HG03139 (cell line): Measurements from ENCODE around the gene BMAL1.
"Not testable (repeated sequence)": the region's sequence is repeated elsewhere in the genome, so short reads cannot be mapped to it uniquely, and the experiment has no call there.

Experiments used
- ATAC-seq: cut with Tn5 transposase; IDR thresholded peaks from one replicate; pipeline ENCODE4 v1.9.1; 2021; ENCODE audit not compliant: unreplicated experiment

The BMAL1 gene

GRCh38 chr11:13368041-13368446, 90.5 kb downstream of the BMAL1 start:
- ATAC-seq: no peak

GRCh38 chr11:13373216-13373615, 95.6 kb downstream of the BMAL1 start:
- no peak for ATAC-seq

DNA sequence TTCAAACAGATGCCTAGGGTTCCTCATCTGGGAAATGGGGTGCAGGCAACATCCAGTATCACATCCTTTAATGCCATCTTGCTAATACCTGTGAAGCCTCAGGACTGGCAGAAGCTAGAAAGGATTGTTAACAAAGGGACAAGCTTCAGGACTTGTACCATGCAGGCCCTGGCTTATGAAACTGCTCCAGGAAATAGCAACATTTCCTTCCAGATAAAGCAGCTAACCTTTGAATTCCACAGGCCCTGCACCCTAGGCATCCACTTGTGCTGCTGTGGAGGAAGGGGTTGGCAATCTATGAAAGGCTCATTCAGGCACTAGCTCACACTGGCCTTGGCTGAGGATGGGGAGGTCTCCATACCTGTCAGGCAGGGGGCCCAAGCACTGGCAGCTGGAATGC, 98.2 kb downstream of the BMAL1 start:
- ATAC-seq: no peak

DNA sequence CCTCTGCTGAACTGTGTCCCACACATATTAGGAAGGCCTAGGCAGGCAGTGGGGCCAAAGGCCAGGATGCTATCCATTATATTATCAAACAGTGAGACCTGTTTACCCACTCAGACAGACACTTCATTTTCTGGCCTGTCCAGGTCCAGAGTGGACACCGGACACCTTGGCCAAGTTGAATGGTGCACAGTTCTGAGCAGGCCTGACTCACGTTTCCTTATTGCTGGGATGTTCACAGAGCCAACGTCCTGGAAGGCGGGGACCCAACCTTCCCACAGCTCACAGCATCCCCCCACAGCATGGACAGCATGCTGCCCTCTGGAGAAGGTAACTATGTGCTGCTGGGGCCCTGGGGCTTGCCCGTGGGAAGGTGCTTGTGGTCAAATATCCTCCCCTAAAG, 98.8 kb downstream of the BMAL1 start:
- ATAC-seq: no peak

DNA sequence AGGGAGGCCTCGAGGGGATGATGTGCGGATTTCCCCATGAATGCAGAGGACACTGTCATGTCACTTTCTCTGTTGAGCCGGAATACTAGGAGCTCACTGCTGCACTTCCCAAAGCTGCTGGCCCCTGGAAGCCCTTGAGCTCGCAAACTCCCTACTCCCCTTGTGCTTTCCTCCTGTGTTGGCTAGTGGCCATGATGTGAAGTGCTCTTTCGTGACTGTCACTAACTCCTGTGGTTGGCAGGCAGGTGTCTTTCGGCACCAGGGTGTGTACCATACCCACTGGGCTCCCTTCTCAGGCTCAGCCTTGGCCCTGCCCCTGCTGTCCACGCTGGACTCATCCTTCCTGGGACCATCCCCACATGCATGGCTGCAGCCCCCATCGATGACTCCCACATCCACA, 99.2 kb downstream of the BMAL1 start:
- ATAC-seq: no peak

- no peak for ATAC-seq
These were observed 100.7 kb downstream of the BMAL1 start for GRCh38 chr11:13378316-13378715.

DNA sequence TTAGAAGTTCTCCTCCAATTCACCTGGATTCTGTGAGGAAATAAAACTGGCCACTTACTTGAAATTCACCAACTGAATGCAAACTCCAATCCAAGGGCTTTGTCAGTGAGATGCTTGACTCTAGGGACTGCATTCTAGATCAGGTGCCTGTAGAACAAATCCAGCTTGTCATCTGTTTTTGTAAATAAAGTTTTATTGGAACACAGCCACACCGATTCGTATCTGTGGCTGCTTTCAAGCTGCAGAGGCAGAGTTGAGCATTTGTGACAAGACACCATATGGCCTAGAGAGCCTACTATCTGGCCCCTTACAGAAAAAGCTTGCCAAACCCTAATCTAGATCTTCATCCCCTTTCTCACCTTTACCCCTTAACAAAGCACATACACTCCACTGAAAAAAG, 103.1 kb downstream of the BMAL1 start:
- ATAC-seq: no peak

DNA sequence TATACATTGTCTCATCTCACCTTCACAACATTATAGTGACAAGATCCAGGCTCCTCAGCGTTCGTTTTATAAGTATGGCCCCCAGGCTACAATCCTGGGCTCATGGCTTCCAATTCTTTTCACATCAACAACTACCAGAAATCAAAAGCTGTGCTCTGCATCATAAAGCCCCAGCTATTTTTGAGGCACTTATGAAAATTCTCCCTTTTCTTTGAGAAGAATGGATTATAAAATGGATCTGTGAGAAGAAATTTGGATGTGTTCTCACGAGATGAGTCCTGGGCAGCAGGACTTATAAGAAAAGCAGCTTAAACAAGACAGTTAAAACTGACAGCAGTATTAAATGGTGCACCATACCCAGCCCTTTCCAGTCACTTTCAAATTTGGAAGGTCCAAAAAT, 105.2 kb downstream of the BMAL1 start:
- no peak for ATAC-seq

DNA sequence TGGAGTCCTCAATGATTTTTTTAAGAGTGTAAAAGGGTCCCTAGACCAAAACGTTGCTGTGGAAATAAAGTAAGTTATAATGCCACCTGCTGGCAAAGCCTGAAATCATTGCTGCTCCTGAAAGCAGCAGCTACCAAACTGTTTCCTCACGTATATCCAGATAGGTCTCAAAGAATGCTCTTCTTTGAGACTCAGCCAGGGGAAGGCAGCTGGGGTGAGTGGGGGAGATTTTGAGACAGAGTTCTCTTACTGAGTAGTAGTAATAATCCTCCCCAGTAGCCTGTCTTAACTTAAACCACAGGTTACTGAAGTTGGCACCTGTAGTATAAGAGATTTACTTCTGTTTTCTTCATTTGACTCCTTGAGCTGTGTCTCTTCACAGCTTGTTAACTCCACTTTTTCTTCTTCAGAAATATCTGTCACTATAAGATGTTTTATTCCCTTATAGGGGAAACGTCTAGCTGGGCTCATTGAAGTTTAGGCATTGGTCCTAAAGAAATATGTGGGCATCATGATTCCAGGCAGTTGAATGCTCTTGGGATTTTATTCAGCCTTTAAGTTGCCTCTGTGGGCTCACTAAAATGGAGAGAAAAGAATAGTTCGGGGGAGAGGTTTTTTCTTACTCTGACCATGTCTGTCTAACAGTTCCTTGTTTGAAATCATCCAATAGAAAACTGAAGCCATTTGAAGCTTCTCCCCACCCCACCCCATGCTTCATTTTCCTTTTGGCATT, 107.5 kb downstream of the BMAL1 start:
- no peak for ATAC-seq

GRCh38 chr11:13386567-13386966, 109.0 kb downstream of the BMAL1 start:
- no peak for ATAC-seq

DNA sequence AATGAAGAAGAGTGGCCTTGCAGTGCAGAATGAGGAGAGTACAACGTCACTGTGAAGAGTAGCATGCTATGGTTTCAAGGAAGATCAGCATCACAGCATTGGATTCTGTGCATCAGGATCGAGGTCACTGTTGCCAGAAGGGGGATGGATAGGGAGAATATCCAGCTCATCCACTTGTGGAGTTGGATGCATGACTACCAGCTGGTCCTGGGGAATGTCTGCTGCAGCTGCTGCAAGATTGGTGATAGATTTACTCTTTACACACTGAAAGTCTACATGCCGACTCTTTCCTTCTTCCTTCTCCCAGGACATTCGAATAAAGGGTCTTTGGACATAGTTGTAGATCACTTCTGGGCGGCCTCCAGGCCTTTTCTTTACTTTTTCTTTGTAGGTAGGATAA, 111.2 kb downstream of the BMAL1 start:
- ATAC-seq: no peak

- ATAC-seq: no peak
These were observed 113.6 kb downstream of the BMAL1 start for GRCh38 chr11:13391217-13391616.

DNA sequence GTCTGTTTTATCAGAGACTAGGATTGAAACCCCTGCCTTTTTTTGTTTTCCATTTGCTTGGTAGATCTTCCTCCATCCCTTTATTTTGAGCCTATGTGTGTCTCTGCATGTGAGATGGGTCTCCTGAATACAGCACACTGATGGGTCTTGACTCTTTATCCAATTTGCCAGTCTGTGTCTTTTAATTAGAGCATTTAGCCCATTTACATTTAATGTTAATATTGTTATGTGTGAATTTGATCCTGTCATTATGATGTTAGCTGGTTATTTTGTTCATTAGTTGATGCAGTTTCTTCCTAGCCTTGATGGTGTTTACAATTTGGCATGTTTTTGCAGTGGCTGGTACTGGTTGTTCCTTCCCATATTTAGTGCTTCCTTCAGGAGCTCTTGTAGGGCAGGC, 120.7 kb downstream of the BMAL1 start:
- ATAC-seq: not testable (repeated sequence)

DNA sequence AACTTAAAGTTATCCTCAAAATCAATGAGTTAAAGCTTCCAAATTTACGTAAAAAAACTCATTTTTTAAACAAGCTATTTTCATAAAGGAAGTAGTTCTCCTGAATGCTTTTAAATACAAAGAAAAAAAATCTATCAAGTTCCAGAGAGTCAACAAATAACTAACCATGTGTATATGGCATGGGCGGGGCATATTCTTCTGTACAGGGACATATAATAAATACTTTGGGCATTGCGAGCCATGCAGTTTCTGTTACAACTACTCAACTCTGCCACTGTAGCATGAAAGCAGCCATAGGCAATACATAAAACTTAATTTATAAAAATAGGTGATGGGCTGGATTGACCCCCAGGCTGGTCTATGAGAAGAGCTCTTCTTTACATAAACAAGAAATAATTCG, 127.6 kb downstream of the BMAL1 start:
- ATAC-seq: no peak

- no peak for ATAC-seq
These were observed 137.6 kb downstream of the BMAL1 start for GRCh38 chr11:13415201-13415600.

- no peak for ATAC-seq
These were observed 144.0 kb downstream of the BMAL1 start for GRCh38 chr11:13421561-13421960.

- ATAC-seq: no peak
These were observed 145.8 kb downstream of the BMAL1 start for GRCh38 chr11:13423372-13423771.

- ATAC-seq: no peak
These were observed 149.8 kb downstream of the BMAL1 start for GRCh38 chr11:13427440-13427839.

- no peak for ATAC-seq
These were observed 151.7 kb downstream of the BMAL1 start for GRCh38 chr11:13429288-13429687.

- no peak for ATAC-seq
These were observed 152.2 kb downstream of the BMAL1 start for GRCh38 chr11:13429836-13430235.

- ATAC-seq: no peak
These were observed 155.8 kb downstream of the BMAL1 start for GRCh38 chr11:13433437-13433836.

DNA sequence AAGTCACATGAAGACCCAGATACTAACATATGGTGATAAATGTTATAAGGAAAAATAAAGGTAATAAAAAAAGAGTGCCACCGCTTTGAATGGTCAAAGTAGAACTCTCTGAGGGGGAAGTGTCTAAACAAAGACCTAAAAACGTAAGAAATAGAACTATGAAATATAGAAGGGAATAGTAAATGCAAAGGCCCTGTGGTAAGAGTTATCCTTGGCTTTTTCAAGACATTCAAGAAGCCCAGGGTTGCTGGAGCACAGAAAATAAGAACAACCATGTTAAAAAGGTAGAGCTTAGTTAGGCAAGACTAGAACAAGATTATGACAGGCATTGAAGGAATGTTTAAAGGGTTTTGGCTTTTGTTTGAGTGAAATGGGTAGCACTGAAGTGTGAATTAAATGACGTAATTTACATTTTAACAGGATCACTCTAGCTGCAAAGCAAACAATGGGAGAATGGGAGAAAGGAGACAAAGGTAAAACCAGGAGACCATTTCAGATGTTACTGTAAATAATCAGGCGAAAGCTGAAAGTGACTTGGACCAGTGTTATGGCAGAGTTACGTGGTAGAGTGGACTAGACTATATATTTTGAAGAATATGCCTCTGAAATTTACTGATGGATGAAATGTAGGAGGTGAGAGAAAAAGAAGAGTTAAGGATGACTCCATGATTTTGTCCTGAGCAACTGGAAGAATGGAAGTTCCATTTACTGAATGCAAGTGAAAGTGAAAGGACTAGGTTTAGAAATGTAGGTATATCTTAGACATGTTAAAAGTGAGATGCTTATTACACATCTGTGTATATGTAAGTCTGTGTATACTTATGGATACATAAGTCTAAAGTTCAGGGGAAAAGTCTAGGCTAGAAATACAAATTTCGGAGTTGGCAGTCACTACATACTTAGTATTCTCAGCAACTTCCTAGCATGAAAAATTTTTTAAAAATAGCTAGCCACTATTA, 156.9 kb downstream of the BMAL1 start:
- ATAC-seq: no peak
